ENCODE results near the gene ACTG1. TPM values are rescaled to one million over a fixed set of nuclear protein-coding genes. Genes with fewer than 3 reads are reported as not detected.

ACTG1 gene
- total RNA-seq, 1 experiment from 2014 or later = 6,652 TPM

DNA sequence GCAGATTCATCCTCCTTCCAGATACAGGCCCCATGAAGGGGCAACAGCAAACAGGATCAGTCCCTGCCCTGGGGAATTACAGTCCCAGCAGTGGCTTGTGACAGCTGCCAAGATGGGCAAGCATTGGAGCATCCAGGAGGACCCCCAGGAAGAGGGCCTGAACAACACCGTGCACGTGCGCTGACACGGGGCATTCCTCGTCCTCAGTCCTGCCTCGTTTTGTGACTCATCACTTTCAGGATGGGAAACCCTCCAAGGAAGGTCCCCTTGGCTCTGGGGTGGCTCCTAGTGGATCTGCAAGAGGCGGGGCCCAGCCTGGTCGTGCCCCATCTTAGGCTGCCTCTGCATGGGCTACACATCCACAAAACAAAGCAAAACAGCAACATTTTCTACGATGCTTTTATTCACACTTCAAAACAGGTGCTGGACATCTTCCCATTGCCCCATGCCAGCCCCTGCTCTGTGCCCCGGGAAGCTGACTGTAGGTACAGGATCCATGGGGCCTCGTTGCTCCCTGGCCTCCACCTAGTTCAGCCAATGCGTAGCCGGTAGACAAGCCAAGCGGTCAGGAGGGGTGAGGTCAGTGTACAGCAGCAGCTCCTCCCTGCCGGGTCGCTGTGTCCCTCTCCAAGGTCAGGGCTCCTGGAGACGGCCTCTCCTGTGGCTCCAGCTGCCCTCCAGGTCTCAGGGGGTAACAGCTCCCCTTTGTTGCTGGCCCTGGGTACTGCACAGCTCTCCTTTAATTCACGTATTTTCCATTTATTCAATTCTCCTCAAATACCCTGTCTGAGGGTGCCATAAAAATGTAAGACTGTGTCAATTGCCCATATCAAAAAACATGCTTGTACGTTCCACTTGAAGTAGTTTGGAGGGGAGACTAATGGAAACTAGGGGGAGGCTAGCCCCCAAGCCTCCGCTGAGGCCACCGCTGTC lies 32.2 kb downstream of the ACTG1 start:
- no peak for DNase-seq (ENCODE audit: low read depth, low spot score)
- in situ Hi-C loops (cut with HindIII; ENCODE audit: low pct_unique_long_range_greater_than_20kb, low sequenced_read_pairs) = no loop called here

DNA sequence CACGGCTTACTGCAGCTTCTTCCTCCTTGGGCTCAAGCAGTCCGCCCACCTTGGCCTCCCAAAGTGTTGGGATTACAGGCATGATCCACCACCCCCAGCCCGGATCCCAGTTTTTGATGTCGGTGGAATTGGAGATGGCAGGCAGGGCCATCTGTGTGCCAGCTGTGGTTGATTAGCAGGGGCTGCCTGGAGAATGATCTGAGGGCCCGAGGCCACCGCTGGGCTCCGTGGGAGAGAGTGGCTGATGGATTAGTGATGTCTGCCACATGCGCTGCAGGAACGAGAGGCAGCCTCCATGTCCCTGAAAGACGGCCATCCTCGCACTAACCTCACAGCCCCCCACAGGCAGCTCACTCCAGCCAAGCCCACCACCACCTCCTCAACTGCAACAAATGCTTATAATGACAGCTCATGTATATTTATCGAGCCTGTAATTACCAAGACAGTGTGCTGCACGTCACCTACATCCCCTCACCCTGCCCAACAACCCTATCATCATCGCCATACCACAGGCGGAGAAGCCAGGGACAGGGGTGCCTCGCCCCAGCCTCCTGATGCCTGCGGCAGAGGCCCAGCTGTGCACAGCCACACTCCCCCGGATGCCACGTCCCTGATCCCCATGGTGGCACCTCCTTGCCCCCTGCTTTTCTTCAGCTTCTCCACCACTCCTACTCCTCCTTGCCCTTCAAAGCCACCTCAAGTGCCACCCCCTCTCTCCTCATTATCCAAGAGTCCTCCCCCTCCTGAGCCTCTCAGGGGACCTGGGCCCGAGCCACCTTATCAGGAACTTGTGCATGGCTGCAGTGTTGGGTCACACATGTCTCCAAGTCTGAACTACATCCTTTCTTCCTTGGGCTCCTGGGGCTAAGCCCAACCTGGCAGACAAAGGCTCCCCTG lies 33.2 kb downstream of the ACTG1 start:
- in situ Hi-C loops (cut with HindIII; ENCODE audit: low pct_unique_long_range_greater_than_20kb, low sequenced_read_pairs) = no loop called here
- no peak for DNase-seq (ENCODE audit: low read depth, low spot score)

DNA sequence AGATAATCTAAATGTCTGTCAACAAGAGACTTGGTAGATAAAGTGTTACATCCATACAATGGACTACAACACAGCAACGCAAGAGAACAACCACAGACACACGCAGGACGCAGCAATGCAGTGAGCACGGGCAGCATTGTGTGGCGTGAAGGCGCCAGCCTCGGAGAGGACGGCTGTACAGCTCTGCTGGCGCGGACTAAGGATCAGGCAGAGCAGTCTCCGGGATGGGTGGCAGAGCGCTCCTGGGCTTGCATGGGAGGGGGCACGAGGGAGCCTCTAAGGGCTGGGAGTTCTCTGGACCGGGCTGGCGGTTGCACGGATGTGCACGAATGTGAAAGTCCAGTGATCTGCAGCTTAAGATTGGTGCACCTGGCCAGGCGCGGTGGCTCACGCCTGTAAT lies 34.5 kb downstream of the ACTG1 start:
- in situ Hi-C loops (cut with HindIII; ENCODE audit: low pct_unique_long_range_greater_than_20kb, low sequenced_read_pairs) = no loop called here
- no peak for DNase-seq (ENCODE audit: low read depth, low spot score)

DNA sequence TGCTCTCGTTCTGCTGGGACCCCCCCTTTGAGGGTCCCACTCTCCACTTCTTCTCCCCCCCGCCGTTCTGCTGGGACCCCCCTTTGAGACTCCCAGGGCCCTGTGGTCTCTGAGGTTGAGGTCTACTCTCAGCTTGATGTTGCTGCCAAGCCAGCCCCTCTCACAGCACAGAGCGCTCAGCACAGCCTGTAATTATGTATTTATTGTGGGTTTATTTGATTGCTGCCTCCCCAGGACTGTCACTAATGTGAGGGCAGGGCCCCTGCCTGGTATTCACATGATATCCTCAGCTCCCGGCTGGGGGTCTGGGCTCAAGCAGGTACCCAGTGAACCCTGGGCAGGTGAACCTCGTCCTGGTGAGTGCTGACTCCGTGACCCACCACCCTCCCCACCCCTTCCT lies 35.4 kb downstream of the ACTG1 start:
- in situ Hi-C loops (cut with HindIII; ENCODE audit: low pct_unique_long_range_greater_than_20kb, low sequenced_read_pairs) = no loop called here
- DNase-seq (ENCODE audit: low read depth, low spot score) = no peak

DNA sequence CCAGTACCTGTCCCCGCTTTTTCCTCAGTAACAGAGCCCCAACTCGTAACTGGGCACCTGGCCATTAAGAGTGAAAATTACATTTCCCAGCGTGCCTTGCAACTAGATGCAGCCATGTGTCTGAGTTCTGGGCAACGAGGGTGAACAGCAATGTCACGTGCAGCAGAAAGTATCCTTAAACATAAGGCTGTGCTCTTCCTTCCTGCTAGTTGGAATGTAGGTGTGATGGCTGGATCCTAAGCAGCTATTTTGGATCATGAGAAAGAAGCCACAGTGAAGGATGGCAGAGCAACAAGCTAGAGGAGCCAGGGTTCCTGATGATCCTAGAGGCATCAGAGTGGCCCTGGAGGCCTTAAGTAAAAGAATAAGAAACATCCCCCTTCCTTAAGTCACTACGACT lies 36.0 kb downstream of the ACTG1 start:
- in situ Hi-C loops (cut with HindIII; ENCODE audit: low pct_unique_long_range_greater_than_20kb, low sequenced_read_pairs) = no loop called here
- no peak for DNase-seq (ENCODE audit: low read depth, low spot score)

DNA sequence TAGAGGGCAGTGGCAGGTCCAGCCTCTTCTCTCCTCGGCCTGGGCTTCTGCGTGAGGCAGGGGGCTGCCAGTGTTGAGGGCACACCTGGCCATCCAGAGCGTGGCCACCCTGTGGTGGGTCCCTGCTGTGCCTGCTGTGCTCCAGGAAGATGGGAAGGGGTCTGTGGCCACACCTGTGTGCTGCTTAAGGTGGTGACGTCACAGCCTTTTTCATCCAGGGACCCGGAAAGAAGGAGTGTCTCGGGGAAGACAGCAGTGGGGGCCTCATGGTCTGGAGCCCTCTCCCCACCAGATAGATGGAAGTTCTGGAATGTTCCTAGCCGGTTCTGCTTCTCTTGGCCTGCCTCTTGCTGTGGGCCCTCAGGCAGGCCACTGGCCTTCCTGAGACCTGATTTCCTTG lies 36.5 kb downstream of the ACTG1 start:
- no peak for DNase-seq (ENCODE audit: low read depth, low spot score)
- in situ Hi-C loops (cut with HindIII; ENCODE audit: low pct_unique_long_range_greater_than_20kb, low sequenced_read_pairs) = no loop called here

DNA sequence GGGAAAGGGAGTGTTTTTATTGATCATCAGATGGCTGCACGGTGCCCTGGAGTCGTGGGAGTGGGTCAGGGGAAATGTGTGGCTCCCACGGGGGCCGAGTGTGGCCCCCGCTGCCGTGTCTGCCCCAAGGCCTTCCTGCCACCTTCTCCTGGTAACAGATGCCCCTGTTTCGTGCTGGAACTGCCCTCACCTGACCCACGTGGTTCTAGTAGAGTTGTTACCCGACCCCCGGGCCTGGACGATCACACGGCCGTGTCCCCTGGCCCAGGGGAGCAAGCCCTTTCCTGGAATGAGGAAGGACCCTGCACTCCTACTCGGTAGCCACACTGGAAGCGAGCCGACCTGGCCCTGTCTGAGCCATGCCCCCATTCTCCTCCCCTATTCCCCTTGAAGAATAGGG lies 37.6 kb downstream of the ACTG1 start:
- in situ Hi-C loops (cut with HindIII; ENCODE audit: low pct_unique_long_range_greater_than_20kb, low sequenced_read_pairs) = no loop called here
- no peak for DNase-seq (ENCODE audit: low read depth, low spot score)

DNA sequence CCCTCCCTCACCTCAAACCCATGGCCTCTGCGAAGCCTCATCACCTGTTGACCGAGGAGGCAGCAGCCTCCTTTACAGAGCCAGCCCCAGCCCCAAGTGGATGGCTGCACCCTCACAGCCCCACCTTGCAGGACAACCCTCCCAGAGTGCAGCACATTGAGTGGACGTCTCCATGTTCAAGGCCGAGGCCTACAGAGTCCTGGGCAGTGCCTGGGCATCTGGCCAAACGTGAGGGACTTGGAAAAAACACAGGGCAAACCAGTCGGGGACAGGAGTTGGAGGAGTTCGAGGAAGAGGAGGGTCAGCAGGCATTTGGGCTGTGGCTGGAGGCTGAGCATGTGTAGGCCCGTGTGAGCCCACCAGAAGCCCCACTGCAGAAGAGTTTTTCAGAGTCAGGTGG lies 39.6 kb downstream of the ACTG1 start:
- in situ Hi-C loops (cut with HindIII; ENCODE audit: low pct_unique_long_range_greater_than_20kb, low sequenced_read_pairs) = no loop called here

DNA sequence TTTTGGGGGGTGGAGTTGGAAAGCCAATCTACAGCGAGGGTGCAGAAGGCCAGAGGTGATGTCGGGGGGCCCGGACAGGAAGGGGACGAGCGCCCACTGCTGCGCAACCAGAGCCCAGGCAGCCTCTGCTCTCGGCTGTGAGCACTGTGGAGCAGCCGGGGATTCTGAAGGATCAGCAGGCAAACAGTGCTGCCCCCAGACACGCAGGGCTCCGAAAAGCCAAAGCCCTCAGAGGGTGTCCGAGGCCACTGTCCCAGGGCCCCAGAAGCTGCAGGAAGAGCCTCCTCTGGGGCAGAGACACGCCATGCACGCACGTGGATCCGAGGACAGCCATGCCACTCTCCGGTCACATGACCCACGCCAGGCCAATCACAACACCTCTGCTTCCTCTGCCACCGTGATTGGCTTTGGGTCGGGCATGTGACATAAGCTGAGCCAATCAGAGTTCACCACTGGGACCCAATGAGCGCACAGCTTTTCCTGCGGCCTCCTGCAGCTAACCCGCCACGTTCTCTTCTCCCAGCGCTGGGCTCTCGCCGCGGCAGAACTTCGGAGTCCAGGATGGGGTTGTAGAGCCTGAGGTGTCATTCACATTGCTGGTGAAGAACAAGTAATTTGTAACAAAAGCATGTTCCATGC lies 40.7 kb downstream of the ACTG1 start:
- in situ Hi-C loops (cut with HindIII; ENCODE audit: low pct_unique_long_range_greater_than_20kb, low sequenced_read_pairs) = no loop called here
- DNase-seq (ENCODE audit: low read depth, low spot score) = peak; percentile 55

More for the DNA sequence above, 39.6 kb downstream of the ACTG1 start:
- no peak for DNase-seq (ENCODE audit: low read depth, low spot score)

DNA sequence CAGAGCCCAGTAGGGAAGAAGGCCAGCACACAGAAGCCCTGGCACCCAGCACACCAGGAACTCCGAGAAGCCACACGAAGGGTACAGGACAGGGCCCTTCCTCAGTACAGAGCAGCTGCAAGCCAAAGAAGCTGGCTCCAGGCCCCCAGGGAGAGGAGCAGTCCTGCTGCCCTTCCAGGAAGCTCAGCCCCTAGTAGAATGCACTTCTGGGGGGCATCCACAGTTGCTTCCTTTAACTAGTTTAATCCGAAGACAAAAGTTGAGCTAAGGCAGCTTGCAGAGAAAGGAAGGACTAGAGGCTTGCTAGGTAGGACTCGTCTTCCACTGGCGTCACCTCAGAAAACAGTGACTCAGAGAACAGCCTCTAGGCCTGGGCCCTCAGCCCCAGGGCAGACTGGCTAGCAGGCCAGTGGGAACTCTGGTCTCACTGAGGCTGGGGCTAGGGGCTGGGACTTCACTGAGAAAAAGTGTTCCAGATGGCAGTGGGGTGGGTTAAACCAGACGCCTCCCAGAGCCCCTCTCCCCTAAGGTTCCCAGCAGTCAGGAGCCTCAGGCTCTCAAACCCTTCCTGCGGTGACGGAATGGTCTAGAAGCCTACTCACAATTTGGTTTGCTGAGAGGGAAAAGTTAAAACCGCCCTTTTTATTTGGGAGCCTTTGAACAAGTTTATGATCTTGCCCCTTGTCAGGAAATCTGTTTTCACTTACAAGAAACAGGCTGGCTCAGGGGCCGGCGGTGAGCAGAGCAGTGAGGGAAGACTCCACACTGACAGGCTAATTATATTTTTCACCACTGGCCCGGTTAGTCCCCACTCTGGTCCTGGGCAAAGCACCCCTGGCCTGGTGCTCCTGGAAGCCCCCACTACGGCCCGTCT lies 41.4 kb downstream of the ACTG1 start:
- DNase-seq (ENCODE audit: low read depth, low spot score) = no peak
- in situ Hi-C loops (cut with HindIII; ENCODE audit: low pct_unique_long_range_greater_than_20kb, low sequenced_read_pairs) = no loop called here

DNA sequence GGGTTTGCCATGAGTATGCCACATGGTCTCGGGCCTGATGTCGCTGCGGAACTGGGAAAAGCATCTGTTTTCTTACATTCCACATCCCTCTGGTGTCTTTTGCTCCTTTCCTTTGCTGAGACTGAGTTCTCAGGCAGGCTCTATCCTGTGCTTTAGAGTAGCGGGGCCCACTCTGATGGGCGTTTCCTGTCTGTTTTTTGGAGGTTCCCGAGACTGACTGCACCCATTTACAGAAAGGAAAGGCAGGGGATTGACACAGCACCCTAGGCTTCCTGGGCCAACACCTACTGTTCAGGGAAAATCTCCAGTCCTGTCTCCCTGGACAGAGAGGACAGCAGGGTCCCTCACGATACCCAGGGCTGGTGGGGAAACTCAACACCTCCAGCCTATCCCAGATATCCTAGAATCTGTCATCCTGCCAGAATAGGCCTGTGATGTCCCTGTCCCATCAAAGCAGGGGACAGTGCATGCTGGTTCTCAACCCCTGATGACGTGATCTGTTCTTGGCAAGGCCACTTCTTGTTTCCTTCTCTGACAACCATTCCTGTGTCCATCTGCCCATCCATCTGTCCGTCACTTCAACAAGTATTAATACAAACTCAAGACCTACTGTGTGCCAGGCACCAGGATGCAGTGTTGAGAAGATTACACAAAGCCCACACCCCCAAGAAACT lies 42.2 kb downstream of the ACTG1 start:
- no peak for DNase-seq (ENCODE audit: low read depth, low spot score)
- in situ Hi-C loops (cut with HindIII; ENCODE audit: low pct_unique_long_range_greater_than_20kb, low sequenced_read_pairs) = no loop called here

DNA sequence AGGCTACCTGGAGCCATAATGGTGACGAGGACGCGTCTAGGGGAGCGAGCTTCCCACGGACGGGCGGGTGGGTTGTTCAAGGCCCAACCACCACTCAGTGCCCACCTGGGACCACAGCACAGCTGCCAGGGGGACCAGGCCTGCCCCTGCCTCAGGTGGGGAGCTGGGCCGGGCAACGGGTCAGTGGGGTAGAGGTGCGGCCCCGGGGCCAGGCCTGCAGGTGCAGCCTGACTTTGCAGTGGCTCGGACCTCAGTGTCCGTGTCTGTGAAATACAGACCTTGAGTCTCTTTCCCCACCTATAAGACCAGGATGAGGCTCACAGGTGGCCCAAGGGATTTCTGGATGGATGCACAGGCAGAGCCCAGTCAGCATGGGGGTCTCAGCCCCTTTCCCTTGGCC lies 43.3 kb downstream of the ACTG1 start:
- in situ Hi-C loops (cut with HindIII; ENCODE audit: low pct_unique_long_range_greater_than_20kb, low sequenced_read_pairs) = no loop called here
- DNase-seq (ENCODE audit: low read depth, low spot score) = no peak

DNA sequence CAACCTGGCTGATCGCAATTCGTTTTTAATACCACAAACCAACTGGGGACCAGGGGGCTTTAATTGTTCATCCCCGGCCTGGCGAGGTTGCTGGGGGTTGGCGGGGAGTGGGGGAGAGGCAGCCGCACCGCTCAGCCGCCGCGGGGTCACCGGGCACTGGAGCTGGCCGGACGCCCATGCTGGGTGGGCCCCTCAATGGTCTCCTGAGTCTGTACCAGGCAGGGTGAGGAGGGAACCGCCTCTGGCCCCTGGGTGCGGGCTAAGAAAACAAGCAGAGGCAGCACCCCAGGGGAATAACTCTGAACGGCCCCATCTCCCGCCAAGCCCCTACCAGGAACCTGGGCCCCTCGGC lies 43.9 kb downstream of the ACTG1 start:
- in situ Hi-C loops (cut with HindIII; ENCODE audit: low pct_unique_long_range_greater_than_20kb, low sequenced_read_pairs) = no loop called here
- DNase-seq (ENCODE audit: low read depth, low spot score) = no peak

DNA sequence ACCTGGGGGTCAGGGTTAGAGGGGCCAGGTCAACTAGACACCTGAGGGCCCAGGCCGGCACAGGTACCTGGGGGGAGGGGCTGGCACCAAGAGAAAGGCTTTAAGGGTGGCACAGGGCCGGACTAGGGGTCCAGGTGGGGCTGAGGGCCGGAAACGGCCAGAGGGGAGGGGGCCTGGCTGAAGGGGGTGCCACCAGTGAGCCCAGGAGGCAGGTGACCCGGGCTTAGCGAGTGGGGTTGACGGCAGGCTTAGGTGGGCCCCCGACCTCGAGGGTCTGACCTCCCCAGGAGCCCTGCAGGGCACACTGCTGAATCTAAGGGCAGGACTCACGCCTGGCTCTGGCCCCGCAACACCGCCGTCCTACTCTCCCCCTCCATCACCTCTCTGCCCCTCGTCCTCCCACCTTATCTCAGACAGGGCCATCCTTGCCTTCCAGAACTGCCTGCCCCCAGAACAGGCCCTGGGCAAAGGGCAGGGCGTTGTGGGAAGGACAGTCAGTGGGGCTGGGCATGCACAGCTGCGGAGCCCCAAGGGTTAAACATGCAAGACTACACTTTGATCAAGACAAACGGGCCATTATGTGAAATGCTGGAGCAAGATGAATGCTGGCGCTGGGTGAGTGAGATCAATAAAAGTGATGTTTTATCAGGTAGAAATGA lies 44.4 kb downstream of the ACTG1 start:
- peak; percentile 41 for DNase-seq (ENCODE audit: low read depth, low spot score)
- in situ Hi-C loops (cut with HindIII; ENCODE audit: low pct_unique_long_range_greater_than_20kb, low sequenced_read_pairs) = no loop called here

DNA sequence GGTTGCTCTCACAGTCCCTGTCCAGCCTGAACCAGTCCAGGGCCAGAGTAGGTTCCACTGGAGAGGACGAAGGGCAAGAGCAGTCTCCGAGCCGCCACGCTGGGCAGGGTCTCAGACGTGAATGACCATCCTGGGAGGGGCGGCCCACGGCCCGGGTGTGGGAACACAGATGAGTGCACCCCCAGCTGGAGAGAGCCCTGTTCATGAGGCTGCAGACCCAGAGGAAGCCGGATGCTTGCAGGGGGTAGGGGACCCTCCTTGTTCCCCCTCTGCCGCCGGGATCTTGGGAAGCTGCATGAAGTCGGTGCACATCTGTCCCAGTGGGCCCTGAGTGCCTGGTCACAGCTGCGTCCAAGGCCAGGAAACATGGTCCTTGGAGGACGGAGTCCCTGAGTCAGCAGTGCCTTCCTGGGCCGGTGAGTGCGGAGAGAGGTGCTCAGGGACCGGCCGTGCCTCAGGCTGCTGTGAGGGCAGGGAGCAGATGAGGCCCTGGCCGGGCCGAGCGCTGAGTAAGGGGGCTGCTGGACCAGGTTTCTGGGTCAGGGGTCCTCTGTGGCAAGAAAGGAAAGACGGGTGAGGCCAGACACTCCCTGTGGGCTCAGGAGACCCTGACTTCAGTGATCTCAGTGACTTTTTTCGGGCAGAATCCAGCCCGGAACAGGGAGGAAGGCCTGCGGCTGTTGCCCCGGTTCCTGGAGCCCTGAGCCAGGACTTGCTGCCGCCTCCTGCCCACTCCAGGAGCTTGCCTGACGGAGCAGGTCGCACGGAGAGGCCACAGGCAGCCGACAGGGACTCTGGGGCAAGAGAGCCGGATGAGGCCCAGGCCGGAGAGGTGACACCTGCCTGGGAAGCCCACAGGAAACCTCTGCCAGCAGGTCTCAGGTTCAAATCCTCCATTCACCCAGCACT lies 45.8 kb downstream of the ACTG1 start:
- in situ Hi-C loops (cut with HindIII; ENCODE audit: low pct_unique_long_range_greater_than_20kb, low sequenced_read_pairs) = no loop called here
- DNase-seq (ENCODE audit: low read depth, low spot score) = no peak

DNA sequence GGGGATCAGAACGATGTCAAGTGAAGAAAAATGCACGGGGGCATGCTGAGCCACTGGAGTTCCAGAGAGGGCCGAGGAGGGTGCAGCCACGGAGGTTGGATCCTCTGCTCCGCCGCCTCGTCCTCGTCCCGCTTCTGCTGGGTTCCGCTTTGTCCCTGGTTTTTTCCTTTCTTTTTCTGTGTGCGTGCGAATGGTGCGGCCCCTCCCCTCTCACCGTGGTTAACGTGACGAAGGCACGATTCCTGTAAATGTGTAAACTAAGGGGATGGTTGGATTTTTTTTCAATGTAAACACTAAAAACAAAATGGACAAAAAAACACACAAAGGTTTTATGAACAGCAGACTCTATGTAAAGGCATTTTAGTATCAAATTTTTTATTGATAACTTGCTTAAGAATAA lies 46.7 kb downstream of the ACTG1 start:
- in situ Hi-C loops (cut with HindIII; ENCODE audit: low pct_unique_long_range_greater_than_20kb, low sequenced_read_pairs) = no loop called here
- DNase-seq (ENCODE audit: low read depth, low spot score) = no peak

All from SK-MEL-5 (cell line).